Left ventricle myocardium inferior (tissue), 1 donor: Measurements from ENCODE around the gene YIF1A. TPM values are rescaled to one million over a fixed set of nuclear protein-coding genes. Genes with fewer than 3 reads are reported as not detected.
A peak's percentile ranks its signal among the peaks of the same experiment; 100 is the strongest.

Experiments used
- DNase-seq: peaks from one replicate; pipeline ENCODE4 v3.0.0-alpha.2; 2020
- H3K27ac ChIP-seq: fragments of 200-600 bp; replicated peaks from 2 replicates; pipeline ENCODE4 v1.8.0; 2021
- H3K27me3 ChIP-seq: fragments of 200-600 bp; 2 replicates; pipeline ENCODE4 v1.8.0; 2021; ENCODE audit warnings: low read depth
- H3K36me3 ChIP-seq: fragments of 200-600 bp; 2 replicates; pipeline ENCODE4 v1.8.0; 2021
- H3K4me1 ChIP-seq: fragments of 200-600 bp; 2 replicates; pipeline ENCODE4 v1.8.0; 2021
- H3K4me3 ChIP-seq: fragments of 200-600 bp; 2 replicates; pipeline ENCODE4 v1.8.0; 2021; ENCODE audit warnings: mild to moderate bottlenecking, moderate library complexity
- H3K9me3 ChIP-seq: fragments of 200-600 bp; replicated peaks from 2 replicates; pipeline ENCODE4 v1.8.0; 2021
- intact Hi-C: fragments of 100-400 bp; cut with micrococcal nuclease; formaldehyde crosslinking; loops from one replicate; pipeline ENCODE4 v1.11.0; 2022
- total RNA-seq: library from RNA; stranded (reverse); fragmentation: NEBNext Ultra II Directional; extraction: Animal tissue kit (Norgen Biotek cat#: 25700); gene quantifications from one replicate; pipeline ENCODE4 v1.2.1, GENCODE V29; 2021
- TF ChIP-seq, protein P1 (sequence below): fragments of 200-600 bp; IDR thresholded peaks from 2 replicates; pipeline ENCODE4 v1.8.0; 2021; ENCODE audit warnings: antibody characterized with exemption, mild to moderate bottlenecking, borderline replicate concordance
- donor health status: DM: no; HTN: yes; CAD: no; lungs with severe emphysema.

The YIF1A gene
- total RNA-seq, 1 donor from 2014 or later: 45.6 TPM

DNA sequence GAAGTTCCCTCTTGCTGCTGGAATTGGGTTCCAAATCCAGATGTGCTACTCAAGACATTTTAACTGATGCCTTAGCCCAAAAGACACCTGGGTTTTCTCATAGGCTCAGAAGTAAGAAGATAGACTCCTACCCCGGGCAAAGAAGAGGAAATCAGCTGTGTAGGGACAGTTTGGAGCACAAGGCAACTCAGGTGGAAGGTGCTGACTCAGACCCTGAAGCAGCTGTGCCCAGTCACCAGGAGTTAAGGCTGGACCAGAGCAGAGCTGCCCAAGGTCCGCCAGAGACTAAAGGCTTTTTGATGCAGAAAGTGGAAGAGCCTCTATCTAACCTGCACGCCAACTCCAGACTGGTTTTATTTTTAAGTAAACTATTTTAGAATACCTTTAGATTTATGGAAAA, 41.1 kb downstream of the YIF1A start:
- Histone ChIP-seq H3K9me3 (no peaks in the 10 kb centered on the region), H3K4me1 (peaks cover 4% of the 10 kb centered on the region), H3K27ac (no peak overlapping the region), H3K4me3 (no peak overlapping the region), H3K36me3 (peaks cover 9% of the 10 kb centered on the region), H3K27me3 (no peaks in the 10 kb centered on the region)
- no peak for DNase-seq
- intact Hi-C loops: no loop called here
- TF ChIP-seq, protein P1, sequence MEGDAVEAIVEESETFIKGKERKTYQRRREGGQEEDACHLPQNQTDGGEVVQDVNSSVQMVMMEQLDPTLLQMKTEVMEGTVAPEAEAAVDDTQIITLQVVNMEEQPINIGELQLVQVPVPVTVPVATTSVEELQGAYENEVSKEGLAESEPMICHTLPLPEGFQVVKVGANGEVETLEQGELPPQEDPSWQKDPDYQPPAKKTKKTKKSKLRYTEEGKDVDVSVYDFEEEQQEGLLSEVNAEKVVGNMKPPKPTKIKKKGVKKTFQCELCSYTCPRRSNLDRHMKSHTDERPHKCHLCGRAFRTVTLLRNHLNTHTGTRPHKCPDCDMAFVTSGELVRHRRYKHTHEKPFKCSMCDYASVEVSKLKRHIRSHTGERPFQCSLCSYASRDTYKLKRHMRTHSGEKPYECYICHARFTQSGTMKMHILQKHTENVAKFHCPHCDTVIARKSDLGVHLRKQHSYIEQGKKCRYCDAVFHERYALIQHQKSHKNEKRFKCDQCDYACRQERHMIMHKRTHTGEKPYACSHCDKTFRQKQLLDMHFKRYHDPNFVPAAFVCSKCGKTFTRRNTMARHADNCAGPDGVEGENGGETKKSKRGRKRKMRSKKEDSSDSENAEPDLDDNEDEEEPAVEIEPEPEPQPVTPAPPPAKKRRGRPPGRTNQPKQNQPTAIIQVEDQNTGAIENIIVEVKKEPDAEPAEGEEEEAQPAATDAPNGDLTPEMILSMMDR: no peak

DNA sequence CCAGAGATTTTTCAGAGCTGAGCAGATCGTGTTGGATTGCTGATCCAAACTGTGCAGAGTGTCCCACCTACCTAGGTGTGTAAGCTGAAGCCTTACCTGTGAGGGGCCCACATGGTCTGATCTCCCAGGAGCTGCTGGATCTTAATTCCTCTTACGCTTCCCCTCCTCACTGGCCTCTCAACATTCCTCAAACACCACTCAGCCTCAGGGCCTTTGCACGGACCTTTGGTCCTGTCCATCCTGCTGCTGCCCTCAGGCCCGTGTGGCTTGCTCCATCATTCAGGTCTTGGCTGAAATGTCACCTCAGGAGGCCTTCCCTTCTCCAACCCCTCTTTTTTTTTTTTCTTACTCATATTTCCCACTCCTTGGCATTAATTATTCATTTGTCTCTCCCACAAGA, 41.6 kb downstream of the YIF1A start:
- Histone ChIP-seq H3K27ac (no peak overlapping the region), H3K27me3 (no peaks in the 10 kb centered on the region), H3K4me3 (no peak overlapping the region), H3K9me3 (no peaks in the 10 kb centered on the region), H3K4me1 (peaks cover 5% of the 10 kb centered on the region), H3K36me3 (peaks cover 14% of the 10 kb centered on the region)
- intact Hi-C loops: no loop called here
- TF ChIP-seq, protein P1: no peak
- no peak for DNase-seq

DNA sequence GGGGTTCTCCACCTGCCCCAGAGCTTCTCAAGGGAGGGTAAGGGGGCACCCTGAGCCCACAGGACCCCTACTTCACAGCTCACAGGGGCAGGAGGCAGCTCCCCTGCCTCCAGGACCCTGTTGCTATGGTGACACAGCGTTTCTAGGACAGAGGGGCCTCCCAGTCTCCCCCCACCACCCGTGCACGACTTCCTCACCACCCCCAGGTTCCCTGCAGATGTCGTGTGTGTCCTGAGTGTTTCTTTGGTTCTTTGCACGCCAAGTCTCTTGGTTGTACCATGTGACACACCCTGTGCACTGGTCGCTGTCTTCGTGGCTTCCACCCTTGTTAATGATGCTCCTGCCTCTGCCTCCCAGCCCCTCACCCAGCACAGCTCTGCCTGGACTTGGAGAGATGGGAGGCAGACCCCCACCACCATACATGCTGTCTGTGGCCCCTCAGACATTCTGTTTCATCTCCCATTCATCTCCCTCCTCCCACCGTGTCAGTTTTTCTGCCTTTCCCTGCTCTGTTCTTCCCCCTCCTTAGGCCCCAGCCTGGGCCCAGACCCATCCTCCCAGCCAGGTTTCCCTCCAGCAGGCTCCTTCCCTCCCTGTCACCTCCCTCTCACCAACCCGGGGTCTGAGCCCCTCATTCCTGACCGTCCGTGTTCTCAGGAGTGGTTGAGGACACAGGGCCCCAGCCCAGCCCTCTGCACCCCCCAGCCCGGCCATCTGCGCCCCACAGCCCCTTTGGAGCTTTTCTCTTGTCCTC, 45.0 kb downstream of the YIF1A start:
- Histone ChIP-seq H3K27me3 (no peaks in the 10 kb centered on the region), H3K27ac (no peak overlapping the region), H3K4me1 (peaks cover 14% of the 10 kb centered on the region), H3K36me3 (peaks cover 48% of the 10 kb centered on the region), H3K9me3 (no peaks in the 10 kb centered on the region), H3K4me3 (no peak overlapping the region)
- intact Hi-C loops: no loop called here
- DNase-seq: no peak
- TF ChIP-seq, protein P1: no peak

DNA sequence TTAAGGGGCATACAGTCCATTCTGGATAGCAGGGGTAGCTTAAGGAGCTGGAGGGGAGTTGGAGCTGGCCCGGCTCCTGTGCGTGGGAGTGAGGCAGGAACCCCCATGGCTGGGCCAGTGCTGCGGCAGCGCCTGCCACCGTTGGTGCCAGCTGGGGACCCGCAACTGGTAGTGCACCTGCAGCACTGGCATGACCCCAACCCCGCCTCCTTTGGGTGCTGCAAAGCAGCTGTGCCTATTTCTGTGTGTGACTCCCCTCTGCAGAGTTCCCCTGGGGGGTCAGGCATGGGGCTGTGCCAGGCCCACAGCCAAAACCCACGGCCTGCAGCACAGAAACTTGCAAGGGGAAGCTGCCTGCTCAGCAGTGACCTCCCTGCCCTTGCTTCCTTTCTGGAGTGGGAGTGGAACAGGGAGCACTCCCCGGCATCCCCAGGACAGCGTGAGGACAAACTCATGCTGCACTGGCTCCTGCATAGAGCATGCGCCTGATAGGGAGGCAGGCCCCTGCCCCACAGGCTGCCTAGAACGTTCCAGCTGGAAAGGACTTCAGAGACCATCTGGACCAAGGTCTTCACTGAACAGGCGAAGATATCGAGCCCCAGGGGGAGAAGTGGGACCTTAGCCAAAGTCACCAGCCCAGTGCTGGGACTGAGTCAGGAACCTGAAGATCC, 46.7 kb downstream of the YIF1A start:
- no peaks in the 10 kb centered on the region for H3K9me3 ChIP-seq
- no peak overlapping the region for H3K27ac ChIP-seq
- TF ChIP-seq, protein P1: no peak
- no peaks in the 10 kb centered on the region for H3K27me3 ChIP-seq
- H3K36me3 ChIP-seq: peaks cover 53% of the 10 kb centered on the region
- intact Hi-C loops: no loop called here
- peaks cover 14% of the 10 kb centered on the region for H3K4me1 ChIP-seq
- DNase-seq: peak; percentile 23
- H3K4me3 ChIP-seq: no peak overlapping the region

DNA sequence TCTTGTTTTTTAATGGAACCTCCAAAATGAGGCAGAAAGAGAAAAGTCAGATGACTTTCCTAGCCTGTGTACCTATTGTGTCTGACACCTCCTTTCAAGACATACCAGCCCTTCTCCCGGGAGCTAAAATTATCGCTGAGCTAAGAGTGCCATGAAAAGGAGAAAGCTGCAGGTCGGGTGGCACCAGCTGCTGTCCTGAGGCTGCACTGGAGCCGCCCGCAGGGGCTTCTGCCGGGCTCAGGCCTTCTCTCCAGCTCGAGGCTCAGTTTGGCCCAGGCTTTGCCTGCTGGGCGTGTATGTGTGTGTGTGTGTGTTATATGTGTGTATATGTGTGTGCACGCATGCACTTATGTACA, 48.2 kb downstream of the YIF1A start:
- Histone ChIP-seq H3K36me3 (peaks cover 66% of the 10 kb centered on the region), H3K27ac (no peak overlapping the region), H3K4me3 (no peak overlapping the region), H3K4me1 (peaks cover 14% of the 10 kb centered on the region), H3K27me3 (no peaks in the 10 kb centered on the region), H3K9me3 (no peaks in the 10 kb centered on the region)
- TF ChIP-seq, protein P1: no peak
- no peak for DNase-seq
- intact Hi-C loops: no loop called here
